Mesendoderm (in vitro differentiated cells): ENCODE data around the gene CALD1.

Experiments
- DNase-seq: peaks from one replicate; pipeline ENCODE4 v3.0.0; 2013
- H2AK5ac ChIP-seq: 2 replicates; pipeline ENCODE4 v1.6.1; 2013; ENCODE audit warnings: low read length, inconsistent platforms
- H2BK120ac ChIP-seq: 2 replicates; pipeline ENCODE4 v1.6.1; 2013; ENCODE audit warnings: low read depth, mild to moderate bottlenecking, low read length, moderate library complexity, mixed read lengths
- H2BK15ac ChIP-seq: replicated peaks from 2 replicates; pipeline ENCODE4 v1.6.1; 2013; ENCODE audit warnings: low read depth, mild to moderate bottlenecking, moderate library complexity
- H2BK5ac ChIP-seq: 2 replicates; pipeline ENCODE4 v1.6.1; 2013; ENCODE audit warnings: low read length, inconsistent platforms
- H3K18ac ChIP-seq: 2 replicates; pipeline ENCODE4 v1.6.1; 2013; ENCODE audit warnings: mild to moderate bottlenecking, low read length, mixed read lengths
- H3K23ac ChIP-seq: one replicate; pipeline ENCODE4 v1.6.1; 2013; ENCODE audit warnings: low read length
- H3K27ac ChIP-seq: 2 replicates; pipeline ENCODE4 v1.5.1; 2013; ENCODE audit warnings: low read depth, mild to moderate bottlenecking, inconsistent platforms, low read length, moderate library complexity
- H3K27me3 ChIP-seq: 2 replicates; pipeline ENCODE4 v1.6.1; 2013; ENCODE audit warnings: low read length, control low read depth, mild to moderate bottlenecking, inconsistent platforms; ENCODE audit not compliant: insufficient read depth, poor library complexity
- H3K36me3 ChIP-seq: 2 replicates; pipeline ENCODE4 v1.6.1; 2013; ENCODE audit warnings: low read length, inconsistent platforms; ENCODE audit not compliant: control insufficient read depth, insufficient read depth
- H3K4ac ChIP-seq: one replicate; pipeline ENCODE4 v1.6.1; 2013; ENCODE audit warnings: low read depth, mild to moderate bottlenecking, low read length, moderate library complexity
- H3K4me1 ChIP-seq: 2 replicates; pipeline ENCODE4 v1.6.1; 2013; ENCODE audit warnings: low read depth, low read length, inconsistent platforms; ENCODE audit not compliant: control insufficient read depth
- H3K4me2 ChIP-seq: 2 replicates; pipeline ENCODE4 v1.6.1; 2013; ENCODE audit warnings: low read length
- H3K4me3 ChIP-seq: 2 replicates; pipeline ENCODE4 v1.5.1; 2013; ENCODE audit warnings: mild to moderate bottlenecking, low read length
- H3K56ac ChIP-seq: one replicate; pipeline ENCODE4 v1.6.1; 2013; ENCODE audit warnings: low read length
- H3K79me1 ChIP-seq: 2 replicates; pipeline ENCODE4 v1.6.1; 2013; ENCODE audit warnings: low read length, inconsistent platforms
- H3K79me2 ChIP-seq: 2 replicates; pipeline ENCODE4 v1.6.1; 2013; ENCODE audit warnings: mild to moderate bottlenecking, low read length; ENCODE audit not compliant: control insufficient read depth, insufficient read depth
- H3K9ac ChIP-seq: 2 replicates; pipeline ENCODE4 v1.6.1; 2013; ENCODE audit warnings: low read length, inconsistent platforms
- H4K5ac ChIP-seq: one replicate; pipeline ENCODE4 v1.6.1; 2013; ENCODE audit warnings: low read length
- H4K8ac ChIP-seq: one replicate; pipeline ENCODE4 v1.6.1; 2013; ENCODE audit warnings: low read depth, mild to moderate bottlenecking, control low read depth, low read length, moderate library complexity
- WGBS: extraction: QIAGEN DNeasy Blood & Tissue Kit; methylation state at CpG from one replicate; pipeline ENCODE4 v1.1.7; 2013; ENCODE audit warnings: low lambda C conversion rate, missing lambda C conversion rate; ENCODE audit not compliant: insufficient coverage; ENCODE audit errors: extremely low coverage; 5-methylcytosine and 5-hydroxymethylcytosine counted together

Gene CALD1

GRCh38 chr7:134795231-134795630 is 15.8 kb downstream of the CALD1 start:
- Histone ChIP-seq H3K9ac (no peak overlapping the region), H3K79me2 (peaks cover 55% of the 10 kb centered on the region), H2BK120ac (no peak overlapping the region), H3K36me3 (no peaks in the 10 kb centered on the region), H3K18ac (no peak overlapping the region), H2BK15ac (no peak overlapping the region), H3K4me3 (no peak overlapping the region), H3K79me1 (peaks cover 2% of the 10 kb centered on the region), H4K5ac (no peak overlapping the region), H3K56ac (no peak overlapping the region), H2BK5ac (no peak overlapping the region), H3K23ac (no peak overlapping the region), H3K27me3 (no peaks in the 10 kb centered on the region), H2AK5ac (no peak overlapping the region), H3K4ac (no peak overlapping the region), H3K4me2 (no peak overlapping the region), H4K8ac (no peak overlapping the region), H3K4me1 (no peaks in the 10 kb centered on the region), H3K27ac (no peak overlapping the region)
- DNase-seq = no peak
- WGBS = no CpG with 5 or more reads among the region's 5 CpGs

GRCh38 chr7:134798155-134798554 is 18.7 kb downstream of the CALD1 start:
- H3K4me1 ChIP-seq = no peaks in the 10 kb centered on the region
- H3K36me3 ChIP-seq = no peaks in the 10 kb centered on the region
- no peak for DNase-seq
- WGBS = no CpG with 5 or more reads among the region's 1 CpG
- no peaks in the 10 kb centered on the region for H3K27me3 ChIP-seq
- H3K18ac ChIP-seq = no peak overlapping the region
- H2BK5ac ChIP-seq = no peak overlapping the region
- no peak overlapping the region for H4K8ac ChIP-seq
- no peak overlapping the region for H3K4ac ChIP-seq
- no peak overlapping the region for H3K9ac ChIP-seq
- H3K23ac ChIP-seq = no peak overlapping the region
- H2AK5ac ChIP-seq = no peak overlapping the region
- peaks cover 40% of the 10 kb centered on the region for H3K79me2 ChIP-seq
- H3K56ac ChIP-seq = no peak overlapping the region
- no peak overlapping the region for H3K4me2 ChIP-seq
- no peak overlapping the region for H2BK120ac ChIP-seq
- no peak overlapping the region for H2BK15ac ChIP-seq
- H3K79me1 ChIP-seq = peaks cover 2% of the 10 kb centered on the region
- no peak overlapping the region for H3K27ac ChIP-seq
- no peak overlapping the region for H3K4me3 ChIP-seq
- H4K5ac ChIP-seq = no peak overlapping the region

GRCh38 chr7:134799377-134799776 is 19.9 kb downstream of the CALD1 start:
- no peak overlapping the region for H4K8ac ChIP-seq
- H3K56ac ChIP-seq = no peak overlapping the region
- no CpG with 5 or more reads among the region's 5 CpGs for WGBS
- H3K18ac ChIP-seq = no peak overlapping the region
- H3K4me2 ChIP-seq = no peak overlapping the region
- H3K79me2 ChIP-seq = peaks cover 30% of the 10 kb centered on the region
- no peak overlapping the region for H3K27ac ChIP-seq
- no peak overlapping the region for H2AK5ac ChIP-seq
- no peak overlapping the region for H3K4ac ChIP-seq
- no peak overlapping the region for H2BK120ac ChIP-seq
- no peaks in the 10 kb centered on the region for H3K79me1 ChIP-seq
- H2BK15ac ChIP-seq = no peak overlapping the region
- no peak overlapping the region for H3K9ac ChIP-seq
- H3K27me3 ChIP-seq = no peaks in the 10 kb centered on the region
- H3K23ac ChIP-seq = no peak overlapping the region
- no peaks in the 10 kb centered on the region for H3K4me1 ChIP-seq
- no peak for DNase-seq
- H4K5ac ChIP-seq = no peak overlapping the region
- no peak overlapping the region for H2BK5ac ChIP-seq
- no peak overlapping the region for H3K4me3 ChIP-seq
- H3K36me3 ChIP-seq = no peaks in the 10 kb centered on the region

GRCh38 chr7:134802762-134803161 is 23.3 kb downstream of the CALD1 start:
- Histone ChIP-seq H4K5ac (no peak overlapping the region), H3K27ac (no peak overlapping the region), H3K79me2 (peaks cover 34% of the 10 kb centered on the region), H3K56ac (no peak overlapping the region), H3K27me3 (no peaks in the 10 kb centered on the region), H2BK5ac (no peak overlapping the region), H3K4me2 (no peak overlapping the region), H2BK15ac (no peak overlapping the region), H4K8ac (no peak overlapping the region), H3K79me1 (no peaks in the 10 kb centered on the region), H3K9ac (no peak overlapping the region), H3K18ac (no peak overlapping the region), H3K23ac (no peak overlapping the region), H3K4me3 (no peak overlapping the region), H2BK120ac (no peak overlapping the region), H2AK5ac (no peak overlapping the region), H3K4ac (no peak overlapping the region), H3K36me3 (no peaks in the 10 kb centered on the region), H3K4me1 (no peaks in the 10 kb centered on the region)
- no peak for DNase-seq
- no CpG with 5 or more reads among the region's 4 CpGs for WGBS

- Histone ChIP-seq H2AK5ac (no peak overlapping the region), H3K18ac (peak overlapping the region; percentile 96), H2BK120ac (no peak overlapping the region), H3K23ac (no peak overlapping the region), H3K4me1 (no peaks in the 10 kb centered on the region), H3K4ac (no peak overlapping the region), H3K9ac (no peak overlapping the region), H3K56ac (no peak overlapping the region), H3K79me2 (peaks cover 27% of the 10 kb centered on the region), H3K27ac (peak overlapping the region; percentile 54), H3K36me3 (no peaks in the 10 kb centered on the region), H3K4me2 (no peak overlapping the region), H4K8ac (no peak overlapping the region), H3K79me1 (no peaks in the 10 kb centered on the region), H2BK5ac (no peak overlapping the region), H4K5ac (no peak overlapping the region), H3K4me3 (no peak overlapping the region), H2BK15ac (no peak overlapping the region), H3K27me3 (no peaks in the 10 kb centered on the region)
- DNase-seq = peak; percentile 80
- no CpG with 5 or more reads among the region's 2 CpGs for WGBS
Measured at GRCh38 chr7:134804351-134804750, 24.9 kb downstream of the CALD1 start.

GRCh38 chr7:134804854-134805253 is 25.4 kb downstream of the CALD1 start:
- Histone ChIP-seq H3K36me3 (no peaks in the 10 kb centered on the region), H2BK120ac (no peak overlapping the region), H3K27ac (peak overlapping the region; percentile 54), H3K79me2 (peaks cover 24% of the 10 kb centered on the region), H3K4ac (no peak overlapping the region), H3K23ac (no peak overlapping the region), H3K4me3 (no peak overlapping the region), H2AK5ac (no peak overlapping the region), H3K4me2 (no peak overlapping the region), H3K79me1 (no peaks in the 10 kb centered on the region), H3K9ac (no peak overlapping the region), H3K18ac (peak overlapping the region; percentile 96), H2BK15ac (no peak overlapping the region), H3K56ac (peak overlapping the region; percentile 36), H4K5ac (no peak overlapping the region), H4K8ac (peak overlapping the region; percentile 86), H3K4me1 (no peaks in the 10 kb centered on the region), H3K27me3 (no peaks in the 10 kb centered on the region), H2BK5ac (no peak overlapping the region)
- WGBS = no CpG with 5 or more reads among the region's 3 CpGs
- no peak for DNase-seq
